T-helper 1 cell treated with Interleukin-12 subunit alpha and Interleukin-12 subunit beta and Interleukin-4 antibody, amounts not matched to agents 30 μg/mL and 1 μg/mL, for 36 hours (primary cell): ENCODE data around the gene MAP2K6.
A peak's percentile ranks its signal among the peaks of the same experiment; 100 is the strongest.

Experiments
- H3K27ac Mint-ChIP-seq: one replicate; pipeline ENCODE4 v1.8.0; 2021; ENCODE audit warnings: mild to moderate bottlenecking, mixed read lengths
- H3K27me3 Mint-ChIP-seq: one replicate; pipeline ENCODE4 v1.8.0; 2021; ENCODE audit warnings: low read depth, mixed read lengths
- H3K36me3 Mint-ChIP-seq: one replicate; pipeline ENCODE4 v1.8.0; 2021; ENCODE audit warnings: low read depth, mixed read lengths
- H3K4me1 Mint-ChIP-seq: one replicate; pipeline ENCODE4 v1.8.0; 2021; ENCODE audit warnings: low read depth, mixed read lengths
- H3K4me3 Mint-ChIP-seq: one replicate; pipeline ENCODE4 v1.8.0; 2021; ENCODE audit warnings: mild to moderate bottlenecking, moderate library complexity, mixed read lengths
- H3K9me3 Mint-ChIP-seq: one replicate; pipeline ENCODE4 v1.8.0; 2021; ENCODE audit warnings: mixed read lengths

MAP2K6 gene

DNA sequence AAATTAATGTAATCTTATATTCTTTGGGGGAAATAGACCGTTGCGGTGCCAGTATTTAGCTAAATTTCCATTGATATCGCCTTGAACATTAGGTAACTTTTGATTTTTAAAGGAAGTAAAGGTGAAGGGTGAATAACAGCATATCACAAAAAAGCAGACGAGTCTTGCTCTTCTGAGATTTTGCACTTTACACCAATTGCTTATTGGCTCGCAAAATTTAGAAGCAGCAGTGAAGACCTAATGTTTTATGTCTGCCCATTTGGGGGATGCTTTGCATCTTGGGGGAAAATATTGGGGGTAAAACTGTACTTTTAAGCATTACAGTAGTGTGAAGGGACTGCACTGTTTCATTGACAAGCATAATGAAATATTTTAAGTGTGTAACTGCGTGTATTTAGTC is 934 bp downstream of the MAP2K6 start:
- no peaks in the 10 kb centered on the region for H3K9me3 Mint-ChIP-seq
- H3K36me3 Mint-ChIP-seq = no peaks in the 10 kb centered on the region
- H3K27ac Mint-ChIP-seq = no peak overlapping the region
- peaks cover 9% of the 10 kb centered on the region for H3K4me1 Mint-ChIP-seq
- H3K27me3 Mint-ChIP-seq = no peaks in the 10 kb centered on the region
- H3K4me3 Mint-ChIP-seq = no peak overlapping the region

GRCh38 chr17:69417545-69418483 is 3.3 kb downstream of the MAP2K6 start:
- Mint-ChIP-seq H3K27me3 (no peaks in the 10 kb centered on the region), H3K4me3 (no peak overlapping the region), H3K36me3 (no peaks in the 10 kb centered on the region), H3K9me3 (no peaks in the 10 kb centered on the region), H3K4me1 (peaks cover 5% of the 10 kb centered on the region), H3K27ac (no peak overlapping the region)

- peaks cover 12% of the 10 kb centered on the region for H3K4me1 Mint-ChIP-seq
- no peak overlapping the region for H3K4me3 Mint-ChIP-seq
- no peak overlapping the region for H3K27ac Mint-ChIP-seq
- H3K27me3 Mint-ChIP-seq = no peaks in the 10 kb centered on the region
- peaks cover 2% of the 10 kb centered on the region for H3K36me3 Mint-ChIP-seq
- no peaks in the 10 kb centered on the region for H3K9me3 Mint-ChIP-seq
These were observed 4.0 kb downstream of the MAP2K6 start for GRCh38 chr17:69418535-69418934.

- Mint-ChIP-seq H3K4me3 (peak overlapping the region; percentile 14), H3K36me3 (peaks cover 2% of the 10 kb centered on the region), H3K27ac (peak overlapping the region; percentile 24), H3K9me3 (no peaks in the 10 kb centered on the region), H3K27me3 (no peaks in the 10 kb centered on the region), H3K4me1 (peaks cover 18% of the 10 kb centered on the region)
These were observed 9.0 kb downstream of the MAP2K6 start for GRCh38 chr17:69423450-69423849.

DNA sequence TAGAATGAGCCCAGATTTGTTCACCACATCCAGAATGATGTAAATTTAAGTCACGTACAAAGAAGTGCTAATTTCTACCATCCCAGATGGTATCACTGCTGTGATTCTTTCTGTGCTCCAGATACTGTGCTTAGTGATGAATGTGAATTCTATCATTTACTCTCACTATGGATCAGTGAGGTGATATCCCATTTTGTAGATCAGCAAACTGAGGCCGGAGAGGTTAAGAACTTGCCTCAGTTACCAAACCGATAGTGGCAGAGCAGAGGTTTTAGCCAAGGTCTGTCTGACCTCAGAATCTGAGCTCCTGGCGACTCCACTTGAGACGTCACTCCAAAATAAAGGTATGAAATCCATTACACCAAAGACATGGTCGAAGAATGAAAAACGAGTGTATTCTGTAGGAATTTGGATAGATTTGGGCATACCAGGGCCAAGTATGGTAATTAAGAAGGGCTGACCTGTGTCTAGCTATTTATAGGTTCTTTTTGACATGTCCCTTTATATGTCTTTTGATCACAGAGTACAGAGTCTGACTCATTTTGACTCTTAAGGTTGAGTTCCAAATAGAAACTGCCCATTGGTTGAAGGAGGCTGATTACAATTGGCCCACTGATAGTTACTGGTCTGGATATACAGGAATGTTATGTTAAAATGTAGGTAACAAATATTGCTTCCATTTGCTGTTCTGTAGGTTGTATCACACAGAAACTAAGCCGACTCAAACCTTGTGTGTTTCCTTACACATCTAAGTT is 10.0 kb downstream of the MAP2K6 start:
- Mint-ChIP-seq H3K9me3 (no peaks in the 10 kb centered on the region), H3K27me3 (no peaks in the 10 kb centered on the region), H3K4me3 (no peak overlapping the region), H3K27ac (no peak overlapping the region), H3K36me3 (peaks cover 2% of the 10 kb centered on the region), H3K4me1 (peaks cover 18% of the 10 kb centered on the region)

DNA sequence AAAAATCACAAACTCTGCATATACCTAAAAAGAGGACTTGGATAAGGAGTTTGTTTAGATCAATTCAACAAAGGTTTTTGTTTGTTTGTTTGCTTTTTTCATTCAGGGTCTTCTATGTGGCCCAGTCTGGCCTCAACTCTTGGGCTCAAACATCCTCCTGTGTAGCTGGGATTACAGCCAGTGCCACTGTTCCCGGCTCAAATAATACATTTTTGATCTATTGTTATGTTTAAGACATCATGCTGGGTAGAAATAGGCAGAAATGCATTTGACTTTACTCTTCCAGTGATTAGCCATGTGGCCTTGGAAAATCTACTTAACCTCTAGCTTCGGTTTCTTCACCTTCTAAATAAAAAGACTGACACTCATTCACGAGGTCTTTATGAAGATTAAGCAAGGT is 11.5 kb downstream of the MAP2K6 start:
- Mint-ChIP-seq H3K27me3 (no peaks in the 10 kb centered on the region), H3K9me3 (no peaks in the 10 kb centered on the region), H3K36me3 (peaks cover 2% of the 10 kb centered on the region), H3K4me3 (no peak overlapping the region), H3K27ac (no peak overlapping the region), H3K4me1 (peaks cover 29% of the 10 kb centered on the region)

GRCh38 chr17:69427486-69428197 is 13.1 kb downstream of the MAP2K6 start:
- Mint-ChIP-seq H3K4me3 (no peak overlapping the region), H3K9me3 (no peaks in the 10 kb centered on the region), H3K27ac (no peak overlapping the region), H3K4me1 (peaks cover 29% of the 10 kb centered on the region), H3K27me3 (no peaks in the 10 kb centered on the region), H3K36me3 (peaks cover 2% of the 10 kb centered on the region)

DNA sequence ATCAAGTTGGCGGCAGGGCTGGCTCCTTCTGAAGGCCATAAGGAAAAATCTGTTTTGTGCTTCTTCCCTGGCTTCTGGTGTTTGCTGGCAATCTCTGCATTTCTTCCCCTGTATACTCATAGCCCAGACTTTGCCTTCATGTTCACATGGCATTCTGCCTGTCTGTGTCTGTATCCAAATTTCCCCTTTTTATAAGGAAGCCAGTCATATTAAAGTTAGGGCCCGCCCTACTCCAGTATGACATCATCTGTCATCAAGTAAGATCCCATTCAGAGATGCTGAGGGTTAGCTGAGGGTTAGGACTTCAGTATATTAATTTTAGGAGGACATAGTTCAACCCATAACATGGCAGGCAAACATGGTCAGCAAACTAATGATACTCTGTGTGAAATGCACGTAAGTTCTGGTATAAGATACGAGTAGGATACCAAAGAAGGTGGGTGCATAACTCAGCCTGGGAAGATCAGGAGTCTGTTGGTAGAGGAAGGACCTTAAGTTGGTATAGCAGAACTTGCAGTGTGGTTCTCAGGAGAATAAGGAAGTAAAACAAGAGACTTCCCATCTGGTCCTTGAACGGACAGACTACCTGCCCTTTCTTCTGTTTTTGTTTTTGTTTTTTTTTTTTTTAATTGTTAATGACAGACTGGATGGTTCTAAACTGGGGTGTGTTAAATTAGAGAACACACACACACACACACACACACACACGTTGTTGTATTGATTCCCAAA is 13.9 kb downstream of the MAP2K6 start:
- H3K36me3 Mint-ChIP-seq = peaks cover under 1% of the 10 kb centered on the region
- H3K9me3 Mint-ChIP-seq = no peaks in the 10 kb centered on the region
- H3K27ac Mint-ChIP-seq = no peak overlapping the region
- peaks cover 24% of the 10 kb centered on the region for H3K4me1 Mint-ChIP-seq
- H3K4me3 Mint-ChIP-seq = no peak overlapping the region
- H3K27me3 Mint-ChIP-seq = no peaks in the 10 kb centered on the region

DNA sequence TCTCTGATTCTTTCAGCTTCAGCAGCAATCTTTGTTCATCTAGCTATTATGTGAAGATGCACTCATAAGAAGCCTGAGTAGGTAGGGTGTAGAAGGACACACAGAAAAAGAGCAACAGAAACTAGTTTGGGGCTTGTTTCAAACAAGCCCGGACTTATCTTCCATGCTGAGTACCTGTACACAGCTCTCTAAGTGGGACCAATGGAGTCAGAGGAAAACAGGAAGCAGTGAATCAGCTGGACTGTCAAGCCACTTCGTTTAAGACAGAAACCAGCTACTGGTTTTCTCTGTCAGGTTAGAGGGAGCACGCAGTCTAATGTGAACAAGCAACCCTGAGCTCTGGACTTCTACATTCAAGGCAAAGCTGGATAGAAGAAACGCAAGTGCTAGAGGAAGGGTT is 16.0 kb downstream of the MAP2K6 start:
- Mint-ChIP-seq H3K27me3 (no peaks in the 10 kb centered on the region), H3K27ac (peak overlapping the region; percentile 68), H3K4me1 (peaks cover 14% of the 10 kb centered on the region), H3K36me3 (no peaks in the 10 kb centered on the region), H3K9me3 (no peaks in the 10 kb centered on the region), H3K4me3 (no peak overlapping the region)

GRCh38 chr17:69431835-69432234 is 17.3 kb downstream of the MAP2K6 start:
- H3K27me3 Mint-ChIP-seq = no peaks in the 10 kb centered on the region
- H3K4me1 Mint-ChIP-seq = peaks cover 14% of the 10 kb centered on the region
- no peaks in the 10 kb centered on the region for H3K36me3 Mint-ChIP-seq
- H3K4me3 Mint-ChIP-seq = no peak overlapping the region
- no peaks in the 10 kb centered on the region for H3K9me3 Mint-ChIP-seq
- H3K27ac Mint-ChIP-seq = no peak overlapping the region

GRCh38 chr17:69433093-69433492 is 18.6 kb downstream of the MAP2K6 start:
- no peak overlapping the region for H3K27ac Mint-ChIP-seq
- H3K36me3 Mint-ChIP-seq = no peaks in the 10 kb centered on the region
- no peaks in the 10 kb centered on the region for H3K27me3 Mint-ChIP-seq
- H3K4me1 Mint-ChIP-seq = peaks cover 14% of the 10 kb centered on the region
- H3K9me3 Mint-ChIP-seq = no peaks in the 10 kb centered on the region
- no peak overlapping the region for H3K4me3 Mint-ChIP-seq

DNA sequence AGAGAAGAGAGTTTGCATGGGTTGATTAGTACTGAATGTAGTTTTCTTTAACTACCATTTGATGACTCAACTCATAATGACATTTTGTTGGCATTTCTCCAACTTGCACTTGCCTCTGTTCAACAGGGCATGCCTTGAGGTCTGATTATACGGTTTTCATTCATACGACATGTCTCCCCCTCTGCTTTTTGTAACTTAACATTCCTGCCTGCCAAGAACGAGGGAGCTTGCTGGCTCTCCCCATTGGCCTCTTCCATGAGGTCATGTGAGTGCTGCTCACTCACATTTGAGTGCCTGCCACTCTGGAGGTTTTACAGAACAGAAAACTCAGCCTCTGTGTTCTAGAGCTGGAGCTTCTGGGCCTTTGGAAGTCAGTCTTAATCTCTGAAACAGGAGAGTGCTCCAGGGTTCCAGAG is 19.7 kb downstream of the MAP2K6 start:
- Mint-ChIP-seq H3K4me1 (peaks cover 11% of the 10 kb centered on the region), H3K9me3 (no peaks in the 10 kb centered on the region), H3K36me3 (no peaks in the 10 kb centered on the region), H3K27me3 (no peaks in the 10 kb centered on the region), H3K4me3 (no peak overlapping the region), H3K27ac (no peak overlapping the region)

DNA sequence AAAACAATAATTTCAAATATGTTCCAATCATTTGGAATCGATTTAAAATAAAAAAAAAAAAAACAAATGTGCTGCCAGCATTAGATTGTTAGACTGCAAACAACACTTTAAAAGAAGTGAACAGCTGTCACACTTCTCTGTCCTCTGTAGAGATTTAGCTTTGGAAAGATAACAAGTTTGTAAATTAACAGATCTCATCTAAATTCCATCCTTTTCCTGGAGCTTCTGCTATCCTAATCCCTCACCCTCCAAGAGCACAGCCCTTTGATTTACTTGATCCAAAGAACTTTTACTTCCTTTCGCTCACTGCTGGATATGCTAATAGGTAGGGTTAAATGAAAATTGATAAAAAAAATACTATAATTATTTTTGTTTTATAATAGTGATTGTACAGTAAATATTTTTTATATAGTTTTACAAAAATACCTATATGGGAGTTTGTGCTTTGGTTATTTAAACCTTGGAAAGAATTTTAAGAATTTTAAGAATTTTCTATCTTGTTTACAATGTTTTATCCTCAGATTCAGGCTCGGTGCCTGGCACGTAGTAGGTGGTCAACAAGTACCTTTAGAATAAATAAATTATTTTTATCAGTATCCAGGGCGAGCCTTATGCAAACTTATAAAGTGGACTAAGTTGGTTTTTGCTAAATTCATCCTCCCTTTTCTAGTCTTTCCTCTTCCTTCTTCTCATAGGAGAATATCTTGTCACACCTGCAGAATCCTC is 21.6 kb downstream of the MAP2K6 start:
- peaks cover 6% of the 10 kb centered on the region for H3K9me3 Mint-ChIP-seq
- H3K4me1 Mint-ChIP-seq = peaks cover 2% of the 10 kb centered on the region
- no peak overlapping the region for H3K4me3 Mint-ChIP-seq
- no peak overlapping the region for H3K27ac Mint-ChIP-seq
- H3K27me3 Mint-ChIP-seq = no peaks in the 10 kb centered on the region
- no peaks in the 10 kb centered on the region for H3K36me3 Mint-ChIP-seq
